Erythroblast (primary cell): Measurements from ENCODE around the gene CD44.

Source experiments
- GATA1 ChIP-seq: IDR thresholded peaks from 2 replicates; pipeline ENCODE4 v1.6.1; 2011; ENCODE audit warnings: low read depth, mild to moderate bottlenecking, control low read depth, low read length, moderate library complexity
- POLR2A ChIP-seq: IDR thresholded peaks from 2 replicates; pipeline ENCODE4 v1.6.1; 2011; ENCODE audit warnings: mild to moderate bottlenecking, low read length

- TF ChIP-seq POLR2A (no peak), GATA1 (no peak)
Observed at GRCh38 chr11:35178067-35178805, 39.3 kb downstream of the CD44 start.
